ENCODE results near the gene ISOC1.

The ISOC1 gene

GRCh38 chr5:129082225-129083136, 12.1 kb upstream of the ISOC1 start:
- DNase-seq = no peak
- in situ Hi-C loops (cut with HindIII; ENCODE audit: low pct_ligation_motif_present, low pct_unique_long_range_greater_than_20kb, low sequenced_read_pairs) = no loop called here

DNA sequence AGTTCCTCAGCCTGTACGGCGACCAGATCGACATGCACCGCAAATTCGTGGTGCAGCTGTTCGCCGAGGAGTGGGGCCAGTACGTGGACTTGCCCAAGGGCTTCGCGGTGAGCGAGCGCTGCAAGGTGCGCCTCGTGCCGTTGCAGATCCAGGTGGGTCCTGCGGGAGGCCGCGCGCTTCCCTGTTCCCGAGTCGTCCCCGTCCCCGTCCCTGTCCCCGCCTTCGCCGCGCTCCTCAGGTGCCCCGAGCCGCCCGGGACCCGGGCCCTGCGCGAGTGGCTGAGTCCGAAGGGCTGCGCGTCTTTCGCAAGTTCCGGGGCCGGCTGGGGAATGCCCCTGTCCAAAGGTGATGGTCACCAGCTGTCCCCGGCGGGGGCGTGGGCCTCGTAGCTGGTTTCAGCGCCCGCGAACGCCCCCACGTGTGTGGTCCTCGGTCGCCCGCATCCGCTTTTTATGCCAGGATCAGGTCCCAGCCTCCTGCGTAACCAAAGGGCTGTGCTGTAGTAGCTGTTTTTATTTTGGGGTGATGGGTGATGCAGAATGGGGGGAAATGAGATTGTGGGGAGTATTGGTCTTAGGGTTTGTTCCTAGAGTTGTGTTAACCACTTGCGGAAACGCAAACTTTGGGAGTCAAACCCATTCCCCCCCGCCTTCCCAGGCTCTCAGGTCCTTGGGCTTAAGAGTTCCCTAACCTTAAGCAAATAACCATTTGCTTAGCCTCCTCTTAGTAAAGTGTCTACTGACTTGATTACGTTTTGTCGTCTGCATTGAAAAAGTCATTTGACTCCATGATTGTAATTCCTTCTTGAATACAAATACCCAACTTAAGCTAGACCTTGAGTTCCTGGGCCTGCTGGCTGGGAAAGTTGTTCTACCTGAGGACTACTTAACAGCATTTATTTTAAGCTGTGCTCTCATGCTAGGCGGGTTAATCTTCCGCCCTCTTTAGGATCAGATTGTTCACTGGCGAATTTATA, 663 bp downstream of the ISOC1 start:
- in situ Hi-C loops (cut with HindIII; ENCODE audit: low pct_ligation_motif_present, low pct_unique_long_range_greater_than_20kb, low sequenced_read_pairs) = no loop called here
- peak; percentile 36 for DNase-seq

DNA sequence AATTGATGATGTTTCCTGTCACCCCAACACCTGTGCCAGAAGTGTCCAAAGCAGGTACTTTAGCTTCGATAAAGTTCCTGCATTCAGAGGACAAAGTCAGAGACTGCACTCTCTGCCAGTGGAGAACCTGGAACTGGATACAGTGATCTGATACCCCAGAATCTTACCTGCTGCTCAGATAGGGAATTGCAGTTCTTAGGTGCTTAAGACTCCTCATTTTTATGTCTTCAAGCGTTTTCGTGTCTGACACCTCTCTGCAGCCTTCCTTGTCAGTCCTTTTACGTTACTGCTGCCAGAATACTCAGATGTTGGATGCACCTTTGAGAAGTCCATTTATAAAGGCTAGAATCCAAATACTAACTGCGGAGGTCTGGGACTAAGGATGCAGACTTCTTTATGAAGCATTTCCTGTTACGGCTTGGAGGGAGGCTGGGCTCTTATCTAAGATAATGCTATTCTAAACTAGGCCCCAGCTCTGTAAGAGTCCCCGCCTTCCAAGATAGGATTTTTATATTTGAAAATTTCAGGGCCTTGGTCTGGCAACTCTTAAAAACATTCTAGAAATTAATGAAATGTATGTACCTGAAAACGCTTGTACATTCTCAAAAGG, 1.9 kb downstream of the ISOC1 start:
- no peak for DNase-seq
- in situ Hi-C loops (cut with HindIII; ENCODE audit: low pct_ligation_motif_present, low pct_unique_long_range_greater_than_20kb, low sequenced_read_pairs) = no loop called here

DNA sequence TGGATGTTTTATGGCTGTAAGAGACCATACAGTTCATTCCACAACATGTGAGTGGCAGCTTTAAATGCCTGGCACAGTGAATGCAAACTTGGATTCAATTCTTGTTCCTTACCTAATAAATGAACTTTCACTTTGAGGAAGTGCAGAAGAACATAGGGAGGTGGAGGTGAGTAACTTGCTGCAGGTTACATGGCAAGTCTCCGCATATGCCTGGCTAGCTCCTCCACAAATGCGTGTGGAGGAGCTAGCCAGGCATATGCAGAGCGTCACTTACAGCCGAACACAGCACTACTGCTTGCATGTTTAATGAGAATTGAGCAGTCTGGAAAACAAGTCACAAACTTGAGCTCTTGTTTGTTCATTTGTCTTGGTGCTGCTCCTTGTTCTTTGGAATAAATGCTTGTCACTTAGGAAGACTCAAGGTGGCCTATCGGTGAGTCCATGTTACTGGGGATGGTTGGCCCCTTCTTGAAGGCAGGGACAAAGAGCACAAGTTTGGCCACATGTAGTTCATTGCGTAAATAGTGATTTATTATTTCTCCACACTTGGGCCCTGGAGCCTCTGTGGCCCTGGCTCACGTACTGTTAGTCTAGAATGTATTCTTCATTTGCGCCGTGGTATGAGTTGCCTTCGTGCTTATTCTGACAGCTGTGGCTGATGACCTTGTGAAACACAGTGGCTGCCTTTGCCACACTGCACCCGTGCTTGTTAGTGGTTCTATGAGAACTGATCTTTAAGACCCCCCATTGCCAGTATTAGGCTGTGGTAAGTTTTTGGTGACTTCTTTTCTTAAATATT, 3.1 kb downstream of the ISOC1 start:
- no peak for DNase-seq

GRCh38 chr5:129098488-129099183, 4.1 kb downstream of the ISOC1 start:
- in situ Hi-C loops (cut with HindIII; ENCODE audit: low pct_ligation_motif_present, low pct_unique_long_range_greater_than_20kb, low sequenced_read_pairs) = no loop called here
- no peak for DNase-seq

More for the DNA sequence above, 3.1 kb downstream of the ISOC1 start:
- in situ Hi-C loops (cut with HindIII; ENCODE audit: low pct_ligation_motif_present, low pct_unique_long_range_greater_than_20kb, low sequenced_read_pairs) = no loop called here

DNA sequence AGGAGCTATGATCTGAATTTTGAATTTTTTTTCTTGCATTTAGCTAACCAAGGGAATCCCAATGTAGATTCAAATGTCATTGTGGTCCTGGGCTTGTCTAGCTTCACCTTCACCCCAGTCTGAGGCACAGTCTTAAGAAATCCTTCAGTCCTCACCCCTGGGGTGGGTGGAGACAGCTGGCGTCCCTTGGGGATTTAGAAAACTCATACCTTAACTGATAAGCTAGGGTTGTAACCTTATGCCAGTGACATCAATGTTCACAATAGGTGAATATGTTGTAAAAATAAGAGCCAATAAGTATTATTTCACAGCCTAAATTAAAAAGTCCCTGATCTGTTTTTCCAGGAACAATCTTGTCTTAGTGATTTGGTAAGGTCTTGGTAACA, 4.6 kb downstream of the ISOC1 start:
- no peak for DNase-seq
- in situ Hi-C loops (cut with HindIII; ENCODE audit: low pct_ligation_motif_present, low pct_unique_long_range_greater_than_20kb, low sequenced_read_pairs) = no loop called here

- DNase-seq = no peak
- in situ Hi-C loops (cut with HindIII; ENCODE audit: low pct_ligation_motif_present, low pct_unique_long_range_greater_than_20kb, low sequenced_read_pairs) = no loop called here
These were observed 7.2 kb downstream of the ISOC1 start for GRCh38 chr5:129101794-129102193.

- in situ Hi-C loops (cut with HindIII; ENCODE audit: low pct_ligation_motif_present, low pct_unique_long_range_greater_than_20kb, low sequenced_read_pairs) = no loop called here
- DNase-seq = no peak
These were observed 8.8 kb downstream of the ISOC1 start for GRCh38 chr5:129103397-129103796.

DNA sequence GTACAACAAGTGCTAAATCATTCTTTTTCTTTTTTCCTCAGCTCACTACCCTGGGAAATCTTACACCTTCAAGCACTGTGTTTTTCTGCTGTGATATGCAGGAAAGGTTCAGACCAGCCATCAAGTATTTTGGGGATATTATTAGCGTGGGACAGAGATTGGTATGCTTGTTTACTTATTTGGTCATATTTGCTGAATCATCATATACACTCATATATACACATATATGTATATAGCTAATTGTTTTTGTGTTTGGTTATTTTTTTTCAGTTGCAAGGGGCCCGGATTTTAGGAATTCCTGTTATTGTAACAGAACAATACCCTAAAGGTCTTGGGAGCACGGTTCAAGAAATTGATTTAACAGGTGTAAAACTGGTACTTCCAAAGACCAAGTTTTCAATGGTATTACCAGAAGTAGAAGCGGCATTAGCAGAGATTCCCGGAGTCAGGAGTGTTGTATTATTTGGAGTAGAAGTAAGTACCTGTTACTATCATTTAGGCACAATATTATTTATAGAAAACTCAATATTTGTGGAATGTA, 10.4 kb downstream of the ISOC1 start:
- in situ Hi-C loops (cut with HindIII; ENCODE audit: low pct_ligation_motif_present, low pct_unique_long_range_greater_than_20kb, low sequenced_read_pairs) = no loop called here
- no peak for DNase-seq

DNA sequence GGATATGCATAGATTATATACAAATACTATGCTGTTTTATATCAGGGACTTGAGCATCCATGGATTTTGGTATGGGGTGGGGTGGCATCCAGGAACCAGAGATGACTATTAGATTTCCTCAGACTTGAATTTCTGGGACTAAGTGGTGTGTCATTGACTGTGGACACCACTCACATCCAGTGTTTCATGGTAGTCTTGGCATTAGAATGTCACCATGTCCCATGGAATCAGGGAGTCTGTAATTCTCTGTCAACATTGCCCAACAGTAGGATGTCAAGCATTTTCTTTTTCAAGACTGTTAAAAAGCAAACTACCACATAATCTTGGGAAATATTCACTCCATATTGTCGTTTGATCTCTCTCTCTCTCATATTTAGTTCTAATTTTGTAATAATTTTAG, 13.1 kb downstream of the ISOC1 start:
- in situ Hi-C loops (cut with HindIII; ENCODE audit: low pct_ligation_motif_present, low pct_unique_long_range_greater_than_20kb, low sequenced_read_pairs) = no loop called here
- no peak for DNase-seq

DNA sequence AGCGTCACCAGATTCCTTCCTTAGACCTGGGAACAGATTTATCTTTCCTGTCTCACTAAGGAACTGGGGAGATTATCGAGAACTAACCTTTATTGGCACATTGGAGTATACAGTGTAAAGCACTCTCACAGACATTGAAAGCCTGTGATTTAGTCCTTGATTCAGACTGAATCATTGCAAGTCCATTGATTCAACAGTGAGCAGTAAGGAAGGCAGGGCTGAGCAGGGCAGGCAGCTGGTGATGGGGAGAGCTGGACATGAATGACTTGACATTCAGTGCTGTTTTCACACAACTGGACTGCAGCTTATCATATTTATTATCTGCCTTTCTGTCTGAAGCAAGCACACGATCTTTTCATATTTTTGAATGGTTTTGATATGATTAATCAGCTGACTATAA, 16.2 kb downstream of the ISOC1 start:
- DNase-seq = no peak
- in situ Hi-C loops (cut with HindIII; ENCODE audit: low pct_ligation_motif_present, low pct_unique_long_range_greater_than_20kb, low sequenced_read_pairs) = no loop called here

DNA sequence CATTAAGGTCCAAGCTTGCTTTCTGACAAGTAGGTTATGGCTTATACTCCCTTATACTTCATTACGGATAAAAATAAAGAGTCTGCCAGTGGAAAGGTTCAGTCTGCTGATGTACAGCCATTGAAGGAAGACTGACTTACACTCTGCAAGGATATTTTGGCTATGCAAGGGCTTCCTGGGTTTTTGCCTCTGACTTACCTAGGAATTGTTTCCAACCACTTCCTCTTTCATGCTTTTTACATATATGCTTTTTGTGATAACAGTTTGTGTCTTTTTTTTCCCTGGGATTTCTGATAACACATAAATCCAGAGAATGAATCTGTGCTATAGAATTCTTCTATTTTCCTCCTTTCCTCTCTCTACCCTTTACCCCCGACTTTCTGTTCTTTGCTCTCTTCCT, 16.8 kb downstream of the ISOC1 start:
- in situ Hi-C loops (cut with HindIII; ENCODE audit: low pct_ligation_motif_present, low pct_unique_long_range_greater_than_20kb, low sequenced_read_pairs) = no loop called here
- no peak for DNase-seq

DNA sequence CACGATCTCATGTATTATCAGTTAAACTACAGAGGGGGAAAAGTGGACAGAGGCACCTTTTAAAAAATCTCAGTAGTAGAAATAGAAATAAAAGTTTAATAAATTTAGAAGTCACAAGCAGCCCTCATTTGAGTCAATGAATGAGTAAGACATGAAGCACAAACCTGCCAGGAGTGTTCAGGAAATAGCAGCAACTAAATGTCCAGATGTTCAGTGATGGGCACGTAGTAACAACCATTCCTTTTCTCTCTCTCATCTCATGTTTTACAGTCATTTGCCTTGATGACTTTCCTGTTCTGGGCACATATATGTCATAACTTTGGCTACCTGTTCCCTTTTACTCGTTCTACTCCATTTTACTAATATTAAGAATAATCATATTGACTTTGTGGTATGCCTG, 17.7 kb downstream of the ISOC1 start:
- no peak for DNase-seq
- in situ Hi-C loops (cut with HindIII; ENCODE audit: low pct_ligation_motif_present, low pct_unique_long_range_greater_than_20kb, low sequenced_read_pairs) = no loop called here

GRCh38 chr5:129113867-129114266, 19.3 kb downstream of the ISOC1 start:
- no peak for DNase-seq
- in situ Hi-C loops (cut with HindIII; ENCODE audit: low pct_ligation_motif_present, low pct_unique_long_range_greater_than_20kb, low sequenced_read_pairs) = no loop called here

GRCh38 chr5:129114539-129115193, 20.1 kb downstream of the ISOC1 start:
- no peak for DNase-seq
- in situ Hi-C loops (cut with HindIII; ENCODE audit: low pct_ligation_motif_present, low pct_unique_long_range_greater_than_20kb, low sequenced_read_pairs) = no loop called here

DNA sequence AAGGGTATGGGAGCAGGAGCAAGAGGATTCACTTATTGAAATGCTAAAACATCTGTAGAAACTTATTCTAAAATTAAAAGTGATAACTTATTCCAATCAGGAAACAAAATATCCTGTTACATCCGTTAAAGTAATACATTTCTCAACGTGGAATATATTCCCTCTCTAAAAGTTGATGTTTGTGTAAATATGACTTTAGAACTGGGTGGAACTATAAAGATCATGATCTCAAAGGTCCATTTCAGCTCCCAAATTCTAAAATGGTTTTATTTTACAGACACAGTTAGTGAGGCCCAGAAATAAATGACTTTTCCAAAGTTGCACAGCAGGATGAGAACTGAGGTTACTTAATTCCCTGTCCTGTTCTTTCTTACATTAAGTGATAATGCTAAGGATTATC, 21.1 kb downstream of the ISOC1 start:
- in situ Hi-C loops (cut with HindIII; ENCODE audit: low pct_ligation_motif_present, low pct_unique_long_range_greater_than_20kb, low sequenced_read_pairs) = no loop called here
- no peak for DNase-seq

GRCh38 chr5:129116797-129117196, 22.2 kb downstream of the ISOC1 start:
- DNase-seq = no peak
- in situ Hi-C loops (cut with HindIII; ENCODE audit: low pct_ligation_motif_present, low pct_unique_long_range_greater_than_20kb, low sequenced_read_pairs) = no loop called here

All from ACHN (cell line).